Mucosa of gallbladder (tissue), 1 donor: ENCODE data around the gene GPR171. TPM values are rescaled to one million over a fixed set of nuclear protein-coding genes. Genes with fewer than 3 reads are reported as not detected.

Experiments
- DNase-seq: peaks from one replicate; pipeline ENCODE4 v3.0.0-alpha.2; 2020; ENCODE audit warnings: low spot score
- total RNA-seq: library from RNA; stranded (reverse); gene quantifications from one replicate; pipeline ENCODE4 v1.2.1, GENCODE V29; 2021
- donor health status: DM: no; HTN: no; CAD: no.

The GPR171 gene
- total RNA-seq, 1 donor from 2014 or later = 2.0 TPM

- no peak for DNase-seq
These were observed 10.9 kb upstream of the GPR171 start for GRCh38 chr3:151213881-151214280.

- DNase-seq = no peak
These were observed 10.1 kb upstream of the GPR171 start for GRCh38 chr3:151213151-151213550.

- peak; percentile 26 for DNase-seq
These were observed 7.8 kb upstream of the GPR171 start for GRCh38 chr3:151210676-151211381.

GRCh38 chr3:151209654-151210053 is 6.6 kb upstream of the GPR171 start:
- no peak for DNase-seq

GRCh38 chr3:151206201-151206600 is 3.2 kb upstream of the GPR171 start:
- DNase-seq = no peak

GRCh38 chr3:151205482-151205881 is 2.5 kb upstream of the GPR171 start:
- DNase-seq = no peak

- no peak for DNase-seq
These were observed 1.8 kb upstream of the GPR171 start for GRCh38 chr3:151204530-151205402.

- no peak for DNase-seq
These were observed 1.8 kb downstream of the GPR171 start for GRCh38 chr3:151201051-151201730.

- DNase-seq = no peak
These were observed 2.4 kb downstream of the GPR171 start for GRCh38 chr3:151200586-151200985.

- no peak for DNase-seq
These were observed 3.2 kb downstream of the GPR171 start for GRCh38 chr3:151199554-151200438.

GRCh38 chr3:151198849-151199248 is 4.2 kb downstream of the GPR171 start:
- no peak for DNase-seq

GRCh38 chr3:151197981-151198767 is 4.8 kb downstream of the GPR171 start:
- DNase-seq = no peak

GRCh38 chr3:151197228-151197627 is 5.8 kb downstream of the GPR171 start:
- DNase-seq = no peak

GRCh38 chr3:151196434-151196833 is 6.6 kb downstream of the GPR171 start:
- no peak for DNase-seq

GRCh38 chr3:151195826-151196225 is 7.2 kb downstream of the GPR171 start:
- no peak for DNase-seq

GRCh38 chr3:151192545-151192944 is 10.5 kb downstream of the GPR171 start:
- no peak for DNase-seq

GRCh38 chr3:151191095-151191494 is 11.9 kb downstream of the GPR171 start:
- DNase-seq = no peak

- no peak for DNase-seq
These were observed 19.7 kb downstream of the GPR171 start for GRCh38 chr3:151183265-151183671.

- no peak for DNase-seq
These were observed 20.5 kb downstream of the GPR171 start for GRCh38 chr3:151182349-151183079.
